ENCODE results near the gene CDC37L1.
"Not testable (repeated sequence)": the region's sequence is repeated elsewhere in the genome, so short reads cannot be mapped to it uniquely, and the experiment has no call there.

The CDC37L1 gene

DNA sequence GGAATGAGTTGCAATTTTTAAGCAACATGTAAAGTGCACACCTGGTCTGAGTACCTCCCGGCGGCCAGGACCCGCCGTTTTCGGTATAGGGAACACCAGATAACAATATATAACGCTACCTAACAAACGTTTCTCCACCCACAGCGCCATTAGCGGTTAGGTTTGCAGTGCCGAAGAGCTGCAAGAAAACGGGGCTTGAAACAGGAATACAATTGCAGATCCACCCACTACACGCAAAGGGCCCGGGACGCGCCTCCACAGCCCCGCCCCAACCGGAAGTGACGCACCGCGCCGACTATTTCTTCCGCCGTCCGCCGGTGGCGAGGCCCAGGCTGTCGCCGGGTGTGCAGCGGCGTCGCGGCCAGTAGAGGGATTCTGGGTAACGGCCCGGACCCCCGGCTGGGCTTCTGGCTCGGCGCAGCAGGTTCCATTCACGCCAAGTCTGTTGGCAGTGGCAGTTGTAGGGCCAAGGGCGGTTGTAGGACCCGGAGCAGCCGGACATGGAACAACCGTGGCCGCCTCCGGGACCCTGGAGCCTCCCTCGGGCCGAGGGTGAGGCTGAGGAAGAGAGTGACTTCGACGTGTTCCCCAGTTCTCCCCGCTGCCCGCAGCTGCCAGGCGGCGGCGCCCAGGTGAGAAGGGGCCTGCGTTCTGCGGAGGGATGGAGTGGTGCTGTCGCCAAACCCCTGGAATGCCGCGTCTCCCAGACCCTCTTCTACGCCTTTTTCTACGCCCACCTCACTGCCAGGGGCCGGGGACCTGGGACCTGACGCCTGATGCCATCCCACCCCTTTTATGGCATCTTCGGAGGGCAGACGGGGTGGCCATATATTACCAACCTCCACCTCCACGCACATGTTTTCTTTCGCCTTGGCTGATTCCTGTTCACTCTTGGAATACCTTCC lies at the start of gene CDC37L1:
Gene CDC37L1 (plus strand): TSS at position 302 of the 905 bp plus-strand sequence. CDS start 199 bp downstream, at position 501.
- peak; percentile 95 to 97 for DNase-seq (ENCODE audit: low read depth in 2 of 2)

DNA sequence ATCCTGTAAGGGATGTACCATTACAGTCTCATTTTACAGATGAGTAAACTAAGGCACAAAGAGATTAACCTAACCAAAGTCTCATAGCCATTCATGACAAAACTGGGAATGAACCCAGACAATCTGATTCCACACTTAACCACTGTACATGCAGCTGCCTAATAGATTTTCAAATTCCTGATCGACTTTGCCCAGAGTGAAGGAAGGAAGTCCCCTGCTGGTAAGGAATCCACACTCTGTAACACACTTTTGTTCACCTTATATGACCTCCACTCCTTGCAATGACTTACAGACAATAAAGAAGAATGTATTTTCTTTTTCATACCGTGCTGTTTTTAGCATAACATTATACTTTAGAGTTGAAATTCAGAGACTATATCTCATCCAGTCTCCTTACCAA lies 48.5 kb upstream of the CDC37L1 start:
- no peak for DNase-seq (ENCODE audit: low read depth in 2 of 2)

DNA sequence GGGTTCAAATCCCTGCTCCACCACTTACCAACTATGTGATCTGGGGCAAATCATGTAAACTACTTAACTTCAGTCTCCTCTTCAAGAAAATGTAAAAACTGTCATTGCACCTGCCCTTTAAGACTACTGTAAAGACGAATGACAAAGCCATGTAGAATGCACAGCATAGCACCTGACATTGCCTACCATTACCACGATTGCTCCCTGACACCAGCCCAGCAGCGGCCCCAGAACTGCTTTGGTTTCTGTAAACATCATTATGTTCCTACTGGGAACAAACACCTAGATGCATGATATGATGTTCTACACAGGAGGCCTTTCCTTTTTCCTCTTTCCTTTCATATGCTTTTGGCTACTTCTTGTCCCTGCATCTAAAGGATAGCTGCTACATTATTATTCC lies 40.4 kb upstream of the CDC37L1 start:
- no peak for DNase-seq (ENCODE audit: low read depth in 2 of 2)

DNA sequence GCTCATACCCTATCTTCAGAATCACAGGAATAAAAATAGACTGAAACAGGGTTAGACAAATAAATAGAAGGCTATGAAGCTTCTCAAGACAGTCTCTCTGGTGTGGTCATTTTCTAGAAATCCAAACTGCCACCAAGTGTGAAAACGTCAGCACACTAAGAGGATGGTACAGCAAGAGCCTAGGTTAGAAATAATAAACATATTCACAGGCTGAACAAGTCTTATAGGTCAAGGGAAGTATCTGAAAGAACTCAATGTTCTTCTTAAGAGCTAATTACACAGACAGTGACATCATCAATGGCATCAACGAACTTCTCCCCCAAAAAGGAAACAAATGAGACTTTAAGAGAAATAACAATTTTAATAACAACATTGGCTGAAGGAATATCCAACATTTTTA lies 39.9 kb upstream of the CDC37L1 start:
- DNase-seq (ENCODE audit: low read depth in 2 of 2) = no peak

DNA sequence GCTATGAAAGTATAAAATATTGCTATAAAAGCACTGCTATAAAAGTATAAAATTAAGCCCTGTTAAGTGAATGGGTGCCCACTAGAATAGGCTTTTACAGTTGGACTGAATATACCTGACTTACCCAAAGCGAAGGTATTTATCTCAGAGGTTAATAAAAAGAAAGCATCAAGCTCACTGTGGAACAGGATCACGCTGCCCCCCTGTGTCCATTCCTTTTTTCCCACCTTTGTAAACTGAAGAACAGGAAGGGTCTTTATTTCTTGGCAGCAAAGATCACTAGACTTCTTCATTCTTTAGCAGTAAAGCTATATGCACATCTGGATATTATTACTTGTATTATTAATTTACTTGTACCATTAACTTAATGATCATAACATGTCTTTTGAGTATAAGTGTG lies 39.3 kb upstream of the CDC37L1 start:
- DNase-seq (ENCODE audit: low read depth in 2 of 2) = no peak

DNA sequence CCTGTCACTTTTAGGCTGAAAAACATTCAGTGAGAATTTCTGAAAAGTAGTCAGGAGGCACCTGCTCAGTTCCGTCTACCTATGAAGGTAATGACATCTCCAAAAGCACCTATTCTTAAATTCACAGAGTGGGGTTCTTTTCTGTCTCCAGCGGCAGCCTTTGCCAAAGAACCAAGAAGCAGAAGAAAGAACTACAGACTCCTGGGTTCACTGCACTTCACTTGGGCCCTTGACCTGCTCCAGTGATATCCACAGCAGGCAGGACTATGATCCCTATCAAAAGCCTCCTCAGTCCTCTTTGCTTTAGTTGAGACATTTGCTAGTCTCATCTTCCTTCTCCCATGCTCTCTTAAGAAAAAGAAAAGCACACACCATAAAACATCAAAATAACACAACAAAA lies 37.0 kb upstream of the CDC37L1 start:
- DNase-seq (ENCODE audit: low read depth in 2 of 2) = no peak

DNA sequence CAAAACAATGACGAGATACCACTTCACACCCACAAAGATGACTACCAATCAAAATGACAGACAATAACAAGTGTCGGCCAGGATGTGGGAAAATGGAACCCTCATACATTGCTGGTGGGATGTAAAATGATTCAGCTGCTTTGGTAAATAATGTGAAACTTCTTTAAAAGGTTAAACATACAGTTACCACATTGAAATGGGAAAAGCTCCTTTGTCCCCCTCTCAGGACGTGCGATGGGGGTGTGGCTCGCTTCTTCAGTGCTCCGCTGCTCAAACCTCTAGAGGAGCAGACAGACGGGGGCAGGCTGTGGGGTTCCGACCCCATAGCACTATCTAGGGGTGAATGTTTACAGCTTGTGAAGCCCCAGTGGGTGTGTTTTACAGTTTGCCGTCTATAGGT lies 25.3 kb upstream of the CDC37L1 start:
- no peak for DNase-seq (ENCODE audit: low read depth in 2 of 2)

DNA sequence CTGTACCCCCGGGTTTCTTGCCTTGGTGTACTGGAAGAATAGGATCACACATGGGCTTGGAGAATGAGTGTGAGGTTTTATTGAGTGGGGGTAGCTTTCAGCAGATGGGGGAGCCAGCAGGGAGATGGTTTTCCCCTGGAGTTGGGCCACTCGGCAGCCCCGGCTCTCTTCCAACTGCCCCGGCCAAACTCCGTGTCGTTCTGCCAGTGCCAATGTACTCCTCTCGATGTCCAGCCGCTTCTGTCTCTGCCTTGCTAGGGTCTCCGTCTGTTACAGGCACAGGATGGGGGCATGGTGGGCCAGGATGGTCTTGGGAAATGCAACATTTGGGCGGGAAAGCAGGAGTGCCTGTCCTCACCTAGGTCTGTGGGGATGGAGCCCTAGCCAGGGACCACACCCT lies 24.8 kb upstream of the CDC37L1 start:
- DNase-seq (ENCODE audit: low read depth in 2 of 2) = no peak

DNA sequence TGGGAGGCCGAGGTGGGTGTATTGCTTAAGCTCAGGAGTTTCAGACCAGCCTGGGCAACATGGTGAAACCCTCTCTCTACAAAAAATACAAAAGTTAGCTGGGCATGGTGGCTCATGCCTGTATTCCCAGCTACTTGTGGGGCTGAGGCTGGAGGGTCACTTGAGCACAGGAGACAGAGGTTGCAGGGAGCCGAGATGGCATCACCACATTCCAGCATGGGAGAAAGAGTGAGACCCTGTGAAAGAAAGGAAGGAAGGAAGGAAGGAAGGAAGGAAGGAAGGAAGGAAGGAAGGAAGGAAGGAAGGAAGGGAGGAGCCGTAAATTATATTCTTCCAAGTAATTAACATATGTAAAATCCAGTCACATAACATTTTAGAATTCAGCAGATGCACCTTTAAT lies 23.2 kb upstream of the CDC37L1 start:
- not testable (repeated sequence) for DNase-seq (ENCODE audit: low read depth in 2 of 2)

DNA sequence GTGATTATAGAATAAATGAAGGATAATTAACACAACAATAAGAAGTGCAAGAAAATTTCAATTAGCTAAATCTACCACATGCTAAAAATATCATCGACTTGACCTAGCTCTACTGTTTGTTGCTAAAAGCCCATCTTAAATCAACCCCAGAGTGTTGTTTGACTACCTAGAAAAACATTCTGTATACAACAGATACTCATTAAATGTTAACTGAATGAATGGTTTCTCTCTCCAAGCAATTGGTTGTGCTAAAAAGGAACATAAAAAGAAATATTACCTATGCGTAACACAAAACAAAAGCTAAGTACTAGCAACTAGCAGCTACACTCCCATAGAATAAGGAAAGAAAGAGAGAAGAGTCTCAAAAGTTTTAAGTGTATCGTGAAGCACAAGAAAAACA lies 22.7 kb upstream of the CDC37L1 start:
- DNase-seq (ENCODE audit: low read depth in 2 of 2) = no peak

DNA sequence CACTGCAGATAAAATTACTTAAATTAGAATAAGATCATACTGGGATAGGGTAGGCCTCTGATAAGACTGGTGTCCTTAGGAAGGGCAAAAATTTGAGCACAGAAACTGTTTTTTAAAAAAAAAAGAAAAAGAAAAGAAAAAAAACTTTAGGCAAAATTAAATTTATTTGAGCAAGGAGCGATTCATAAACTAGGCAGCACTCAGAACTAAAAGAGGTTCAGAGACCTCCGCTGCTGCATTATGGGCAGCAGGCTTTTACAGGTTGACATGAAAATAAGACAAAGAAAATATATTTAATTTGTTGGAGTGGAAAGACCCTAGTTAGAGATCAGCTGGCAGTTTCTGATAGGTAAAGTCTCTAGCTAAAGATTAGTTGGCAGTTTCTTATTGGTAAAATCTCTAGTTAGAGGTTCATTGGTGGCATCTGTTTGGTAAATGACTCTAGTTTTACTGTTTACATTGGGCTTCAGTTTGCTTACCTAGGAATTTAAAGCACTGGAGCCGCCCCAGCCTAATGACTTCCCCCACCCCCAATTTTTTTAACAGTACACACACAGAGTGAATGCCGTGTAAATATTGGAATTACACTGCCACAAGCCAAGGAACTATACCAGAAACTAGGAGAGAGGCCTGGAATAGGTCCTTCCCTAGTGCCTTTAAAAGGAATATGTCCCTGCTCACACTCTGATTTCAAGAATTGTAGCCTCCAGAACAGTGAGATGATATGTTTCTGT lies 21.8 kb upstream of the CDC37L1 start:
- no peak for DNase-seq (ENCODE audit: low read depth in 2 of 2)

DNA sequence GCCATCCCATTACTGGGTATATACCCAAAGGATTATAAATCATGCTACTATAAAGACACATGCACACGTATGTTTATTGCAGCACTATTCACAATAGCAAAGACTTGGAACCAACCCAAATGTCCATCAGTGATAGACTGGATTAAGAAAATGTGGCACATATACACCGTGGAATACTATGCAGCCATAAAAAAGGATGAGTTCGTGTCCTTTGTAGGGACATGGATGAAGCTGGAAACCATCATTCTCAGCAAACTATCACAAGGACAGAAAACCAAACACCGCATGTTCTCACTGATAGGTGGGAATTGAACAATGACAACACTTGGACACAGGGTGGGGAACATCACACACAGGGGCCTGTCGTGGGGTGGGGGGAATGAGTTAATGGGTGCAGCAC lies 18.7 kb upstream of the CDC37L1 start:
- not testable (repeated sequence) for DNase-seq (ENCODE audit: low read depth in 2 of 2)

DNA sequence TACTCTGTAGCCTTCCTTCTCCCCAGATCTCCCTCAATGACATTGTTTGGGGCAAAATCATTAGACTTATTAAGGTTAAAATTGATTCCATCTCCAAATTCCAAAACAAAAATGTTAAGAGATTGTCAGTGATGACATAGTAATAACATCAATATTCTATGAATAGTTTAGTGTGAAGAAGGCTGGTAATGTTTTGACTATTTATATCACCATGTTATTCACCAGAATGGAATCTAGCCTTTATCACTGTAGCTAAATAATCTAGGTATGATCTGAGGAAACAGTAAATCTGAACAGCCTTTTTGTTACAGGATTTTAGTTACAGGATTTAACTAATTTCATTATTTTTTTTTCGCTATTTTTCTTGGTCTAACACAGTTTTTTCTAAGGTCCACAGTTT lies 18.2 kb upstream of the CDC37L1 start:
- DNase-seq (ENCODE audit: low read depth in 2 of 2) = no peak

DNA sequence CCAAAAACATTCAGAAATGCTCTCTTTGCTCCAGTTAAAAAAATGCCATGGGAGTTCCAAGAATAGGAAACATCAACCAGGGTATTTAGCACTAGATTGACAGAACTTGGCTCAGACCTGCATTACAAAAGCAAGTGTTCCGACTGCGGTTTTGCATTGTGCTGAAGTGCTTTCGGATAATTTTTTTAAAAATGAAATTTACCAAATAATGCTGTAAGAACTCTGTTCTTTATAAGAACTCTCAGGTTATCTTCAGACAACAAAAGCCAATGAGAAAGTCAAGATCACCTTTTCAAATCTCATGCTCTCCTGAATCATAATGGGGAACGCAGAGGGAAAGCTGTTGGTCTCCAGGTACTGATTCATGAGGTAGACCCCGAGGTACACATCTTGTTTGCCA lies 17.8 kb upstream of the CDC37L1 start:
- no peak for DNase-seq (ENCODE audit: low read depth in 2 of 2)

DNA sequence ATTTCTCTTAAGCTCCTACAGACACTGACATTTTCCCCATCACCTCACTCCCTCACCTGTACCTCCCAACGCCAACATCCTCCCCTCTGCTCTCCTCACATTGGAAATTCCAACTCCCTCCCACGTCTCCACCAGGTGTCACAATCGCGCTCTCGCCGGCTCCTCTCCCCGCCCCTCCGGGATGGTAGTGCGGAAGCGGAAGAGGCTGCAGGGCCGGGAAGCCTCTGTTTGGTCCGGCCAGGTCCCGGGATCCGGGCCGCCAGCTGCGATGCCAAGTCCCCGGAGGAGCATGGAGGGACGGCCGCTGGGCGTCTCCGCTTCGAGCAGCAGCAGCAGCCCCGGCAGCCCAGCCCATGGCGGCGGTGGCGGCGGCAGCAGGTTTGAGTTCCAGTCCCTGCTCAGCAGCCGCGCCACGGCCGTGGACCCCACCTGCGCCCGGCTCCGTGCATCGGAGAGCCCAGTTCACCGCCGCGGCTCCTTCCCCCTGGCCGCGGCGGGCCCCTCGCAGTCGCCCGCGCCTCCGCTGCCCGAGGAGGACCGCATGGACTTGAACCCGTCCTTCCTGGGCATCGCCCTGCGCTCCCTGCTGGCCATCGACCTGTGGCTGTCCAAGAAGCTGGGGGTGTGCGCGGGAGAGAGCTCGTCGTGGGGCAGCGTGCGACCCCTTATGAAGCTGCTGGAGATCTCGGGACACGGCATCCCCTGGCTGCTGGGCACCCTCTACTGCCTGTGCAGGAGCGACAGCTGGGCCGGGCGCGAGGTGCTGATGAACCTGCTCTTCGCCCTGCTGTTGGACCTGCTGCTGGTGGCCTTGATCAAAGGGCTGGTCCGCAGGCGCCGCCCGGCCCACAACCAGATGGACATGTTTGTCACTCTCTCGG lies 17.0 kb upstream of the CDC37L1 start, which contains the start of gene PLPP6:
Gene PLPP6 (plus strand): TSS at position 187 of the 881 bp plus-strand sequence. CDS start 82 bp downstream, at position 269.
- peak; percentile 49 to 59 for DNase-seq (ENCODE audit: low read depth in 2 of 2)

DNA sequence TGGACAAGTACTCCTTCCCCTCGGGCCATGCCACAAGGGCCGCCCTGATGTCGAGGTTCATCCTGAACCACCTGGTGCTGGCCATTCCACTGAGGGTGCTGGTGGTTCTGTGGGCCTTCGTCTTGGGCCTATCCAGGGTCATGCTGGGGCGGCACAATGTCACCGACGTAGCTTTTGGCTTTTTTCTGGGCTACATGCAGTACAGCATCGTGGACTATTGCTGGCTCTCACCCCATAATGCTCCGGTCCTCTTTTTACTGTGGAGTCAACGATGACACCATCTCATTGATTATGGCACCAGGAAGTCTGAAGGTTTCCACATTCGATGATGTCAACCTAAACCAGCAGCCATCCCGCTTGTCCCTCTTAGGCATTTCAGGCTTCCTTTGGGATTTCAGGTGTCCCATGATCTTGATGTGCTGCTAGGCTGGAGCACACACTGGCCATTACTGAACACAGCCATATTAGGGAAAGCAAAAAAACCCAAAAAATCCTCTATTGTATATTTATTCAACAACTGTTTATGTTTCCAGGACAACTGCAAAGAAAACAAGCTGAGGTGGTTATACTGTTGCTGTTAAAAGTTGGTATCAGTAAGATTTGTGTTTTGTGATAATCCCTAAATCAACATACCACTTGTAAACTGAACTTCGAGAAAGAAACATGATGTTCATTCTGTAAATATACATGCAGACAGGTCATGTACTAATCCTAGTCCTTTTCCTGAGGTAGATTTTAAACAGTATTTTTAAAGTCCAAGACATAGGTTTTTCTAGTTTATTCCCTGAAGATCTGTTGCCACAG lies 16.2 kb upstream of the CDC37L1 start:
- no peak for DNase-seq (ENCODE audit: low read depth in 2 of 2)

DNA sequence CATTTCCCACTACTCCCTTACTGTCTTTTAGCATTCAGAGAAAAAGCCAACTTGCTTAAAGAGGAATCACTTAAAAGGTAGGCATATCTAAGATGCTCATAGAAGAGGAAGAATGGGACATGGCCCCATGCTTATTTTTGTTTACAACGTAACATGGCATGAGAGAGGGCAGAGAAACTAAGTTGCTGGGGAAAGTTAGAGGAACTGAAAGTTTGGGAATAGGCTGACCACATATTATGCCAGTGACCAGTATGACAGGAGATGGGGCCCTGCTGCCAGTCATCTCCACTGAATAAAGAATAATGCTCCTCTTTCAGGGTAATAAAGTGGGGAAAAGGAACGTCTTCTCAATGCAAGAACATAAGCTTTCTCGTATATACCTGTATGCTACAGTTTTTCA lies 15.4 kb upstream of the CDC37L1 start:
- no peak for DNase-seq (ENCODE audit: low read depth in 2 of 2)

DNA sequence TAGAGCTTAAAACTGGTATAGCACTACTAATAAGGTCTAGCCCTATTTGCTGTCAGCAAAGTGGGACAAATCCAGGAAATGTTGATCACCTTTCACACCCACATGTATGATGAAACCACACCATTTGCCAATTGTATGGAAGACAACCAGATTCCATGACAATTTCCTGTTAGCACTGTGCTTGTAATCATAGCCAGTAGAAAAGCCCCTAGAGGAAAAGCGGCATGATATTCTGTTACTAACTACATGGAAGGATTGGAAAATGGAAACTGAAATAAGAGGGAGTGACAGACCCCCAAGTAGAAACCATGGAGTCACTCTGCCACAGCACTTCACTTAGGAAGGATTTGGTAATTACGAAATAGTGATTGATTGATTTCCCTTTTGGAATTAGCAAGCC lies 14.0 kb upstream of the CDC37L1 start:
- DNase-seq (ENCODE audit: low read depth in 2 of 2) = no peak

DNA sequence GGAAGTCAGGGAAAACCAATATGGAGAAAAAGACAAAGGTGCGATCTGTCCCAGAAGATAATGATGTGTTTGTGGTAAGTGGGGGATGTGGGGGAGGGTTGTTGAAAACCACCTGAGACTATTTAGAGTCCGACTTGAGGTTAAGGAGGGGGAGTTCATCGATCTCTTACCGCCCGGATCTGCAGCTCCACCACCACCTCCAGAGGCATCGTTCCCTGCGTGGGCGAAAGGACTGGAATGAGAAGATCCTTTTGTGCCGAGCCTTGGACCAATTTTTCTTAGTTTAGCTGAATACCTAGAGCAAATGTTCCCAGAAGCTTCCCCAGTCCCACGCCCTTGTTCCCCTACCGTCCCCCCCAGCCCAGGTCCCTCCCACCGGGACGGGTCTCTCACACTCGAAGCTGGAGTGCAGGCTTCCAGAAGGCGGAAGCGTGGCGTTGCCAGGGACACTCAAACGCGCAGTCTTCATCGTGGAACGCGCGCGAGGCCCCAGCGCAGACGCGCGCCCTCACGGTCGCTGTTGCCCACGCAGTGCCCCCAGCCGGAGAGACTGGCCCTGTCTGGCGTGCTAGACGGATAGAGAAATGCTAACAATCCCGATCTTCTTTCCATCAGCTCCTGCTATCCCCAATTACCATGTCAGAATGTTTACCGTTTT lies 13.2 kb upstream of the CDC37L1 start, which contains the start of gene SPATA6L:
Gene SPATA6L (minus strand): TSS at position 439 of the 658 bp plus-strand sequence. CDS start 230 bp downstream, at position 209.
- DNase-seq (ENCODE audit: low read depth in 2 of 2) = peak in 1 of 2 donors; percentile 23

DNA sequence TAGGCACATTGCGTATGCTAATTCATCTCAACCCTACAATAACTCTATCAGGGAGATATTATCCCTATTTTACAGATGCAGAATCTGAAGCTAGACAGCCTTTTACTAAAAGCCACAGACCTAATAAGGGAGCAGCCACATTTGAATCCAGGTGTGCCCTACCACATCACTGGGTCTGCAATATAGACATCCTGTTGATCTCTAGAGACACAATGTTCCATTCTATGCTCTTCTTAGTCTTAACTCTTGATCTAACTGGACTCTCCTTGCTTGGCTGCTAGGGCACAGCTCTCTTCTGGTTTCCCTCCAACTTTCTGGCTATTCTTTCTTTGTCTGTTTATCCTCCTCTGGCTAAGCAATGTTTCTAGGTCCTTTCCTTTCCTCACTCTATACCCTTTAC lies 11.7 kb upstream of the CDC37L1 start:
- no peak for DNase-seq (ENCODE audit: low read depth in 2 of 2)
